GM06990 (cell line): Measurements from ENCODE around the gene E2F4.

ENCODE experiments used
- DNase-seq: peaks from one replicate; pipeline ENCODE4 v3.0.0-alpha.2; 2011; ENCODE audit not compliant: insufficient read length; ENCODE audit errors: extremely low read depth
- H3K27me3 ChIP-seq: replicated peaks from 2 replicates; pipeline ENCODE4 v1.6.0; 2011; ENCODE audit warnings: low read length; ENCODE audit not compliant: control insufficient read depth, insufficient read depth
- H3K36me3 ChIP-seq: 2 replicates; pipeline ENCODE4 v1.5.1; 2011; ENCODE audit warnings: low read length; ENCODE audit not compliant: control insufficient read depth, insufficient read depth
- H3K4me3 ChIP-seq: replicated peaks from 2 replicates; pipeline ENCODE4 v1.5.1; 2011; ENCODE audit warnings: low read depth, mild to moderate bottlenecking, control low read depth, low read length
- TF ChIP-seq, protein P1 (sequence below): IDR thresholded peaks from 2 replicates; pipeline ENCODE4 v1.5.1; 2011; ENCODE audit warnings: low read length, control low read depth, mild to moderate bottlenecking, inconsistent platforms; ENCODE audit not compliant: insufficient read depth, poor library complexity, severe bottlenecking

E2F4 gene

GRCh38 chr16:67194260-67194659 is 2.3 kb downstream of the E2F4 start:
- DNase-seq, result no peak
- Histone ChIP-seq H3K36me3 (peaks cover 40% of the 10 kb centered on the region), H3K4me3 (no peak overlapping the region), H3K27me3 (no peaks in the 10 kb centered on the region)
- TF ChIP-seq, protein P1, sequence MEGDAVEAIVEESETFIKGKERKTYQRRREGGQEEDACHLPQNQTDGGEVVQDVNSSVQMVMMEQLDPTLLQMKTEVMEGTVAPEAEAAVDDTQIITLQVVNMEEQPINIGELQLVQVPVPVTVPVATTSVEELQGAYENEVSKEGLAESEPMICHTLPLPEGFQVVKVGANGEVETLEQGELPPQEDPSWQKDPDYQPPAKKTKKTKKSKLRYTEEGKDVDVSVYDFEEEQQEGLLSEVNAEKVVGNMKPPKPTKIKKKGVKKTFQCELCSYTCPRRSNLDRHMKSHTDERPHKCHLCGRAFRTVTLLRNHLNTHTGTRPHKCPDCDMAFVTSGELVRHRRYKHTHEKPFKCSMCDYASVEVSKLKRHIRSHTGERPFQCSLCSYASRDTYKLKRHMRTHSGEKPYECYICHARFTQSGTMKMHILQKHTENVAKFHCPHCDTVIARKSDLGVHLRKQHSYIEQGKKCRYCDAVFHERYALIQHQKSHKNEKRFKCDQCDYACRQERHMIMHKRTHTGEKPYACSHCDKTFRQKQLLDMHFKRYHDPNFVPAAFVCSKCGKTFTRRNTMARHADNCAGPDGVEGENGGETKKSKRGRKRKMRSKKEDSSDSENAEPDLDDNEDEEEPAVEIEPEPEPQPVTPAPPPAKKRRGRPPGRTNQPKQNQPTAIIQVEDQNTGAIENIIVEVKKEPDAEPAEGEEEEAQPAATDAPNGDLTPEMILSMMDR, result no peak

DNA sequence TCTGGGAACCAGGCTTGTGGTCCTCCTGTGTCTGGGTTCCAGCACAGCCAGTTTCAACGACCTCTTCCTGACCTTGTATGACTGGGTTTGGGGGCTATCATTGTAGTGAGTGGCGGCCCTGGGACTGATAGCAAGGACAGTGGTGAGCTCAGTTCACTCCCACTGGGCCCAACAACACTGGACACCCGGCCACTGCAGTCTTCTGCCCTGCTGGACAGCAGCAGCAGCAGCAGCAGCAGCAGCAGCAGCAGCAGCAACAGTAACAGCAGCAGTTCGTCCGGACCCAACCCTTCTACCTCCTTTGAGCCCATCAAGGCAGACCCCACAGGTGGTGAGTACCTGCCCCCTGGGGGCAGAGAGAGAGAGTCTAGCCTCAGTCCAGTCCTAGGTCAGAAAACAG is 3.7 kb downstream of the E2F4 start:
- Histone ChIP-seq H3K27me3 (no peaks in the 10 kb centered on the region), H3K4me3 (no peak overlapping the region), H3K36me3 (peaks cover 47% of the 10 kb centered on the region)
- TF ChIP-seq, protein P1, result no peak
- DNase-seq, result no peak

DNA sequence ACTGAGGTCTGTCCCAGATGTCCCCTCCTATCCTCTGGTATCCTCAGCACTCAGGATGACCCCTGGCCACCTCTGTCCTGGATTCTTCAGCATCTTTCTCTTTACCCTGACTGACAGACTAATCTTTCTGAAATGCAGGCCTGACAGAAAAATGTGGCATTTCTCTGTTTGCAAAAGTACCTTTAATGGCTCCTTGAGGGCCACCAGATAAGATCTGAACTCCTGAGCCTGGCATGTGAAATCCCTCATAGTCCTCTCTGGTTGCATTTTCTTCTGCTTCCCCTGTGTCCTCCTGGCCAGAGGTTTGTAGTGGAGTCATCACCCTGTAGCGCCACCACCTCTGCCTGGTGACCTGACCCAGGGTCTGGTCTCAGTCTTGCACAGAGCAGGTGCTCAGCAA is 4.9 kb downstream of the E2F4 start:
- no peak for DNase-seq
- Histone ChIP-seq H3K4me3 (no peak overlapping the region), H3K36me3 (peaks cover 54% of the 10 kb centered on the region), H3K27me3 (no peaks in the 10 kb centered on the region)
- TF ChIP-seq, protein P1, result no peak

DNA sequence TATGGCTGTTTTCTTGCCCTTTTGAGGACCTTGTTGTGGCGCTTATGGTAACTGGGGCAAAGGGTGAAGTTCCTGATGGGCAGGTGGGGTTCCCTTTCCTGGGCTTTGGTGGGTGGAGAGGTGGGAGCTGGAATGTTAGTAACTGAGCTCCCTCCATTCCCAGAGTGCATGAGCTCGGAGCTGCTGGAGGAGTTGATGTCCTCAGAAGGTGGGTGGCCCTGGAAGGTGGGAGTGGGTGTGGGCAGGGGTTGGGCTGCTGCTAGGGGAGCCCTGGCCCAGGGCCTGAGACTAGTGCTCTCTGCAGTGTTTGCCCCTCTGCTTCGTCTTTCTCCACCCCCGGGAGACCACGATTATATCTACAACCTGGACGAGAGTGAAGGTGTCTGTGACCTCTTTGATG is 5.7 kb downstream of the E2F4 start:
- H3K36me3 ChIP-seq, result peaks cover 61% of the 10 kb centered on the region

GRCh38 chr16:67198238-67198734 is 6.3 kb downstream of the E2F4 start:
- no peak overlapping the region for H3K4me3 ChIP-seq
- TF ChIP-seq, protein P1, result peak; percentile 67
- peaks cover 67% of the 10 kb centered on the region for H3K36me3 ChIP-seq
- DNase-seq, result no peak
- no peaks in the 10 kb centered on the region for H3K27me3 ChIP-seq

More for the DNA sequence above, 5.7 kb downstream of the E2F4 start:
- TF ChIP-seq, protein P1, result no peak
- DNase-seq, result no peak
- Histone ChIP-seq H3K4me3 (no peak overlapping the region), H3K27me3 (no peaks in the 10 kb centered on the region)
